HepG2 (cell line): ENCODE data around the gene ABHD2.

Source experiments
- BRD4 ChIP-seq: sonication (generic); formaldehyde crosslinking; IDR thresholded peaks from 2 replicates; pipeline ENCODE4 v1.4.0; 2020; ENCODE audit warnings: missing genetic modification reagents
- CAMTA2 ChIP-seq: sonication (generic); formaldehyde crosslinking; IDR thresholded peaks from 2 replicates; pipeline ENCODE4 v1.4.0; 2020; ENCODE audit warnings: mild to moderate bottlenecking, missing genetic modification reagents, borderline replicate concordance
- CTCF ChIP-seq: sonication (generic); formaldehyde crosslinking; IDR thresholded peaks from 2 replicates; pipeline ENCODE4 v1.5.0; 2020; ENCODE audit warnings: mild to moderate bottlenecking, missing genetic modification reagents, moderate library complexity
- FOSL1 ChIP-seq: sonication (generic); formaldehyde crosslinking; IDR thresholded peaks from 2 replicates; pipeline ENCODE4 v1.9.0; 2021; ENCODE audit warnings: missing genetic modification reagents, borderline replicate concordance
- HIVEP1 ChIP-seq: sonication (generic); formaldehyde crosslinking; IDR thresholded peaks from 2 replicates; pipeline ENCODE4 v1.4.0; 2020; ENCODE audit warnings: mild to moderate bottlenecking, missing genetic modification reagents
- POLR2A ChIP-seq, 2 experiments: IDR thresholded peaks; 2 replicates each; pipeline ENCODE4 v1.6.1; 2011; ENCODE audit warnings: low read depth in 2 of 2, low read length in 2 of 2, mild to moderate bottlenecking in 1 of 2, moderate library complexity in 1 of 2; ENCODE audit not compliant: insufficient read depth in 1 of 2
- REST ChIP-seq, 2 experiments: IDR thresholded peaks; 2 replicates each; pipeline ENCODE4 v1.6.1; 2011 to 2012; ENCODE audit warnings: low read length in 2 of 2, borderline replicate concordance in 1 of 2, low read depth in 1 of 2, mild to moderate bottlenecking in 1 of 2, moderate library complexity in 1 of 2
- SUZ12 ChIP-seq: fragments of 150-350 bp; IDR thresholded peaks from 2 replicates; pipeline ENCODE4 v1.6.1; 2014; ENCODE audit warnings: low read depth, low read length
- ZBTB44 ChIP-seq: sonication (generic); formaldehyde crosslinking; IDR thresholded peaks from 2 replicates; pipeline ENCODE4 v1.4.0; 2020; ENCODE audit warnings: missing genetic modification reagents

- TF ChIP-seq BRD4 (CRISPR knock-in tag) (no peak), SUZ12 (no peak), CTCF (CRISPR knock-in tag) (no peak), FOSL1 (CRISPR knock-in tag) (no peak), HIVEP1 (no peak), CAMTA2 (CRISPR knock-in tag) (no peak), POLR2A (IDR thresholded peaks at IDR 0.05; ENCODE audit: insufficient read depth in 1 of 2, low read depth in 2 of 2, low read length in 2 of 2) (no peak), REST (IDR thresholded peaks at IDR 0.05; ENCODE audit: borderline replicate concordance in 1 of 2, low read depth in 1 of 2, low read length in 2 of 2) (no peak), ZBTB44 (no peak)
These were observed 48.0 kb downstream of the ABHD2 start for GRCh38 chr15:89136078-89136806.
